Activated CD8-positive, alpha-beta T cell treated with anti-CD3 and anti-CD28 coated beads, Interleukin-2, amount 10 ng/mL, durations not matched to agents 7 days and 5 days (primary cell): ENCODE results near the gene EXT2. TPM values are rescaled to one million over a fixed set of nuclear protein-coding genes. Genes with fewer than 3 reads are reported as not detected.

ENCODE experiments used
- ATAC-seq: fragments of 150-1000 bp; cut with Tn5 transposase; one replicate; pipeline ENCODE4 v1.10.0; 2021; ENCODE audit warnings: moderate library complexity
- CTCF ChIA-PET: fragments of 350-600 bp; sonication (Branson Sonifier 250); formaldehyde crosslinking; loops from one replicate; lab custom pipeline; 2021; ENCODE audit warnings: antibody characterized with exemption; lab: Charles Lee
- POLR2A ChIA-PET: fragments of 350-600 bp; sonication (Branson Sonifier 250); formaldehyde crosslinking; loops from one replicate; lab custom pipeline; 2021; ENCODE audit warnings: antibody characterized with exemption; lab: Charles Lee
- DNase-seq: peaks from one replicate; pipeline ENCODE4 v3.0.0-alpha.2; 2020
- H3K27ac Mint-ChIP-seq: one replicate; pipeline ENCODE4 v1.8.0; 2021; ENCODE audit warnings: mild to moderate bottlenecking, mixed read lengths
- H3K27me3 Mint-ChIP-seq: one replicate; pipeline ENCODE4 v1.8.0; 2021; ENCODE audit warnings: low read depth, mixed read lengths
- H3K36me3 Mint-ChIP-seq: one replicate; pipeline ENCODE4 v1.8.0; 2021; ENCODE audit warnings: low read depth, mixed read lengths
- H3K4me1 Mint-ChIP-seq: one replicate; pipeline ENCODE4 v1.8.0; 2021; ENCODE audit warnings: low read depth, mixed read lengths
- H3K4me3 Mint-ChIP-seq: one replicate; pipeline ENCODE4 v1.8.0; 2021; ENCODE audit warnings: mild to moderate bottlenecking, mixed read lengths
- H3K9me3 Mint-ChIP-seq: one replicate; pipeline ENCODE4 v1.8.0; 2022; ENCODE audit warnings: mixed read lengths; ENCODE audit not compliant: insufficient read depth
- total RNA-seq, 2 experiments: library from RNA; stranded (reverse); gene quantifications; one replicate each; pipeline ENCODE4 v1.2.3, GENCODE V29; 2021

EXT2 gene
- total RNA-seq, 2 experiments from 2014 or later, result 18.4 to 22.5 TPM

- peaks cover 26% of the 10 kb centered on the region for H3K4me1 Mint-ChIP-seq
- no peak for ATAC-seq
- H3K9me3 Mint-ChIP-seq, result no peaks in the 10 kb centered on the region
- ChIA-PET POLR2A (interaction anchor here (1.2 kb wide), 1 partner anchor 501 kb away, joined by 3 read pairs; no protein-coding TSS in a partner anchor), CTCF (interaction anchor here (1.3 to 2.2 kb wide), 5 partner anchors 19 to 38 kb away, joined by 5 to 9 read pairs (median 7); no protein-coding TSS in a partner anchor)
- no peaks in the 10 kb centered on the region for H3K36me3 Mint-ChIP-seq
- H3K4me3 Mint-ChIP-seq, result peak overlapping the region; percentile 82
- H3K27me3 Mint-ChIP-seq, result peaks cover 6% of the 10 kb centered on the region
- peak overlapping the region; percentile 87 for H3K27ac Mint-ChIP-seq
- no peak for DNase-seq
Measured at GRCh38 chr11:44067266-44067665, 28.2 kb upstream of the EXT2 start.

GRCh38 chr11:44068180-44068579 lies 27.3 kb upstream of the EXT2 start:
- no peak for ATAC-seq
- H3K27me3 Mint-ChIP-seq, result peaks cover 6% of the 10 kb centered on the region
- no peak for DNase-seq
- no peaks in the 10 kb centered on the region for H3K9me3 Mint-ChIP-seq
- no peak overlapping the region for H3K4me3 Mint-ChIP-seq
- H3K36me3 Mint-ChIP-seq, result no peaks in the 10 kb centered on the region
- POLR2A ChIA-PET, result interaction anchor here (1.2 kb wide), 1 partner anchor 500 kb away, joined by 3 read pairs; no protein-coding TSS in a partner anchor
- CTCF ChIA-PET, result interaction anchor here (0.6 to 3.0 kb wide), 6 partner anchors 18 to 126 kb away, joined by 3 to 10 read pairs (median 6); partner anchors contain the start of genes C11orf96 and EXT2
- H3K4me1 Mint-ChIP-seq, result peaks cover 26% of the 10 kb centered on the region
- no peak overlapping the region for H3K27ac Mint-ChIP-seq

- Mint-ChIP-seq H3K36me3 (no peaks in the 10 kb centered on the region), H3K9me3 (no peaks in the 10 kb centered on the region), H3K27ac (no peak overlapping the region), H3K27me3 (no peaks in the 10 kb centered on the region), H3K4me1 (peaks cover 21% of the 10 kb centered on the region), H3K4me3 (no peak overlapping the region)
- ChIA-PET CTCF (interaction anchor here (0.8 to 3.0 kb wide), 3 partner anchors 8 to 24 kb away, joined by 3 to 10 read pairs (median 5); partner anchors contain the start of gene EXT2), POLR2A (no interaction called here)
- no peak for DNase-seq
- ATAC-seq, result no peak
Measured at GRCh38 chr11:44071157-44071556, 24.3 kb upstream of the EXT2 start.

- DNase-seq, result no peak
- Mint-ChIP-seq H3K4me1 (peaks cover 7% of the 10 kb centered on the region), H3K4me3 (no peak overlapping the region), H3K27ac (no peak overlapping the region), H3K27me3 (no peaks in the 10 kb centered on the region), H3K9me3 (no peaks in the 10 kb centered on the region), H3K36me3 (no peaks in the 10 kb centered on the region)
- CTCF ChIA-PET, result interaction anchor here (1.4 to 2.3 kb wide), 2 partner anchors 10 to 22 kb away, joined by 3 to 16 read pairs; partner anchors contain the start of gene EXT2
- ATAC-seq, result no peak
- POLR2A ChIA-PET, result no interaction called here
Measured at GRCh38 chr11:44072757-44073658, 22.5 kb upstream of the EXT2 start.

GRCh38 chr11:44078794-44079193 lies 16.7 kb upstream of the EXT2 start:
- H3K36me3 Mint-ChIP-seq, result no peaks in the 10 kb centered on the region
- DNase-seq (no peak), ATAC-seq (no peak)
- H3K9me3 Mint-ChIP-seq, result no peaks in the 10 kb centered on the region
- POLR2A ChIA-PET, result no interaction called here
- H3K27me3 Mint-ChIP-seq, result no peaks in the 10 kb centered on the region
- no peak overlapping the region for H3K4me3 Mint-ChIP-seq
- CTCF ChIA-PET, result interaction anchor here (1.5 to 2.0 kb wide), 2 partner anchors 14 to 15 kb away, joined by 4 to 5 read pairs; no protein-coding TSS in a partner anchor
- no peak overlapping the region for H3K27ac Mint-ChIP-seq
- peaks cover 7% of the 10 kb centered on the region for H3K4me1 Mint-ChIP-seq

DNA sequence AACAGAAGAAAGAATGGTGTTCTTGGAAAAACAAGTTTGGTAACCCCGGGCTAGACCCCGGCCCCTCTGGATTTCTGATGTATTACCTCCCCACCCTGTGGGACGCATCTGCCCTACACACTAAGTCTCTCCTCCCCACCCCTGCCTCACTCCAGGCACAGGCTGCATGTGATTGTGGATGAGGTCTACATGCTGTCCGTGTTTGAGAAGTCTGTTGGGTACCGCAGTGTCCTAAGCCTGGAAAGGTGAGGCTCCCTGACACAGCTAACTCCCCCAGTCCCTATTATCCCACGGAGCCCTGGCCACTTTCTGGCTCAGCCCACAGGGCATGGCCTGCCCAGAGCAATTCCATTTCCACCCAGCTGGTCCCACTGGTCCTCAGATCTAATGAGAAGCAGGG lies 16.1 kb upstream of the EXT2 start:
- H3K27me3 Mint-ChIP-seq, result no peaks in the 10 kb centered on the region
- peaks cover 5% of the 10 kb centered on the region for H3K4me1 Mint-ChIP-seq
- H3K9me3 Mint-ChIP-seq, result no peaks in the 10 kb centered on the region
- ATAC-seq, result no peak
- ChIA-PET CTCF (interaction anchor here (1.5 to 2.0 kb wide), 2 partner anchors 14 to 15 kb away, joined by 4 to 5 read pairs; no protein-coding TSS in a partner anchor), POLR2A (no interaction called here)
- no peaks in the 10 kb centered on the region for H3K36me3 Mint-ChIP-seq
- H3K4me3 Mint-ChIP-seq, result no peak overlapping the region
- DNase-seq, result no peak
- H3K27ac Mint-ChIP-seq, result no peak overlapping the region

DNA sequence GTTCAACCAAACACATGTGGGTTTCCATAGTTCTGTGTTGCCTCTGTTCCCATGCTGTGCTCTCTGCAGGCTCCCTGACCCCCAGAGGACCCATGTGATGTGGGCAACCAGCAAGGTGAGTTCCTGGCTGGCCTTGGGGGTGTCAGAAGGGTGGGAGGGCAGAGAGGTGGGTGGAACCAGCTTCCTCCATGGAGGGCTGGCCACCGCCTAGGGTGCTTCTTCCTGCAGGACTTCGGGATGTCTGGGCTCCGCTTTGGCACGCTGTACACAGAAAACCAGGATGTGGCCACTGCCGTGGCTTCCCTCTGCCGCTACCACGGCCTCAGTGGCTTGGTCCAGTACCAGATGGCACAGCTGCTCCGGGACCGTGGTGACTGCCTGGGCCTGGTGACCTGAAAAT lies 14.5 kb upstream of the EXT2 start:
- ATAC-seq, result no peak
- no peak overlapping the region for H3K27ac Mint-ChIP-seq
- H3K9me3 Mint-ChIP-seq, result no peaks in the 10 kb centered on the region
- H3K4me1 Mint-ChIP-seq, result no peaks in the 10 kb centered on the region
- H3K36me3 Mint-ChIP-seq, result no peaks in the 10 kb centered on the region
- ChIA-PET CTCF (interaction anchor here (1.1 kb wide), 1 partner anchor 14 kb away, joined by 5 read pairs; no protein-coding TSS in a partner anchor), POLR2A (no interaction called here)
- H3K27me3 Mint-ChIP-seq, result no peaks in the 10 kb centered on the region
- no peak for DNase-seq
- H3K4me3 Mint-ChIP-seq, result no peak overlapping the region

DNA sequence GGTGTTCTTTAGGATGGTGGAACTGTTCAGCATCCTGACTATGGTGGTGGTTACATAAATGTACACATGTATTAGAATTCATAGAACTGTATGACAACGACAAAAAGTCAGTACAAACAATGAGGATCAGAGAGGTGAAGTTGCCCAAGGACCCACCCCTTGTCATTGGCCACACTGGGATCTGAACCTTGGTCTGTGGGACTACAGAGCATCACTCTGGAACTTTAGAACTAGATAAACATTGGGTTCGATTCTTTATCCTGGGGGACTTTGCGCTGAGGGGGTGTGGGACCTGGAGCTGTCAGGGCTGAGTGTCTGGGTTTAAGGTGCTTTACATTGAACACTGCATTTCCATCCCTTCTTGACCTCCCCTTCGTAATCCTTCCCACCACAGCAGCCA lies 12.8 kb upstream of the EXT2 start:
- Mint-ChIP-seq H3K4me3 (no peak overlapping the region), H3K36me3 (no peaks in the 10 kb centered on the region), H3K27ac (no peak overlapping the region), H3K9me3 (peaks cover 4% of the 10 kb centered on the region), H3K4me1 (no peaks in the 10 kb centered on the region), H3K27me3 (no peaks in the 10 kb centered on the region)
- DNase-seq (no peak), ATAC-seq (no peak)
- CTCF ChIA-PET, result interaction anchor here (1.0 to 4.7 kb wide), 2 partner anchors 12 to 14 kb away, joined by 3 to 34 read pairs; partner anchors contain the start of gene EXT2
- POLR2A ChIA-PET, result no interaction called here

DNA sequence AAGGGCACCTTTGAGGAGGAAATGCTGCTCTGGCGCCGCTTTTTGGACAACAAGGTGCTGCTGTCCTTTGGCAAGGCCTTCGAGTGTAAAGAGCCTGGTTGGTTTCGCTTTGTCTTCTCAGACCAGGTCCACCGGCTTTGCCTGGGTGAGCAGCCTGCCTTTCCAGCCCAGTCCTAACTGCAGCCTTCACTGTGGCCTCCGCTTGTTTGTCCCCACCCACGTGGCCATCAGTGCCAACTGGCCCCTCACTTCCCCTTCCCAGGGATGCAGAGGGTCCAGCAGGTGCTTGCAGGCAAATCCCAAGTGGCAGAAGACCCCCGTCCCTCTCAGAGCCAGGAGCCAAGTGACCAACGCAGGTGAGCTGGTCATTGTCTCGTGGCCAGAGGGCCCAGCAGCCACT lies 12.0 kb upstream of the EXT2 start:
- H3K9me3 Mint-ChIP-seq, result peaks cover 4% of the 10 kb centered on the region
- DNase-seq, result no peak
- H3K4me3 Mint-ChIP-seq, result no peak overlapping the region
- H3K36me3 Mint-ChIP-seq, result no peaks in the 10 kb centered on the region
- peaks cover 2% of the 10 kb centered on the region for H3K4me1 Mint-ChIP-seq
- CTCF ChIA-PET, result interaction anchor here (4.7 kb wide), 1 partner anchor 11 kb away, joined by 34 read pairs; the partner anchor contains the start of gene EXT2
- ATAC-seq, result no peak
- POLR2A ChIA-PET, result no interaction called here
- no peaks in the 10 kb centered on the region for H3K27me3 Mint-ChIP-seq
- no peak overlapping the region for H3K27ac Mint-ChIP-seq

DNA sequence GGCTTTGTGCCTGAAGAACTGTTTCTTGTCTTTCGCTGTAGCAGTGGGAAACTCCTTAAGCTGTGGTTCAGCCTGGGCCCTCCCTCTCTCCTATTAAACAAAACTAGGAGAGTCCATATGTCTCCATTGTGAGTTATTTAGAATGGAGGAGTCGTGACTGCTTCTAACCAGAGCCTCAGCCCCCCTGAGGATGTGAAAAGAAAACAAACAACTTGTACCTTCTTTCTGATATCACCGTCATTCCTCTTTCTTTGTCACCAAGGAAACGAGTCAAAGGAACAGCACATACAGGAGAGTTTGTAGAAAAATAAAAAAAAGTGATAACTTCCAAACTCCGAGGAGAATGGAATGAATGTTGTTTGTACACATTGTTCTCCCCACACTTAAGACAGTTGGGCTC lies 11.6 kb upstream of the EXT2 start:
- ATAC-seq (no peak), DNase-seq (no peak)
- no peaks in the 10 kb centered on the region for H3K36me3 Mint-ChIP-seq
- no peak overlapping the region for H3K27ac Mint-ChIP-seq
- no peaks in the 10 kb centered on the region for H3K27me3 Mint-ChIP-seq
- H3K4me3 Mint-ChIP-seq, result no peak overlapping the region
- peaks cover 7% of the 10 kb centered on the region for H3K4me1 Mint-ChIP-seq
- POLR2A ChIA-PET, result no interaction called here
- peaks cover 4% of the 10 kb centered on the region for H3K9me3 Mint-ChIP-seq
- CTCF ChIA-PET, result interaction anchor here (4.7 kb wide), 1 partner anchor 10 kb away, joined by 34 read pairs; the partner anchor contains the start of gene EXT2

DNA sequence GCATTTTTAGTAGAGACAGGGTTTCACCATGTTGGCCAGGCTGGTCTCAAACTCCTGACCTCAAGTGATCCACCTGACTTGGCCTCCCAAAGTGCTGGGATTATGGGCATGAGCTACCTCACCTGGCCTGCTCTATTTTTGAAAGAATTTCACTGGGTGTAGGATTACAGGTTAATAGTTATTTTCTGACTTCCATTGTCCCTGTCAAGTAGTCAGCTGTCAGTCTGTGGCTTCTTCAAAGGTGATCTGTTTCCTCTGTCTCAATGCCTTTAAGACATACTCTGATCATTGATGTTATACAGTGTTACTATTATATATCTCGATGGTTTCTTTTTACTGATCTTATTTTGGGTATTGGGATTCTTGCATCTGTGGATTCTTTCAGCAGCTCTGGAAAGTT lies 10.1 kb upstream of the EXT2 start:
- ChIA-PET POLR2A (no interaction called here), CTCF (interaction anchor here (1.9 to 4.7 kb wide), 2 partner anchors 9 to 18 kb away, joined by 9 to 34 read pairs; partner anchors contain the start of genes ACCS and EXT2)
- H3K27me3 Mint-ChIP-seq, result no peaks in the 10 kb centered on the region
- no peaks in the 10 kb centered on the region for H3K36me3 Mint-ChIP-seq
- no peak for DNase-seq
- no peak overlapping the region for H3K4me3 Mint-ChIP-seq
- no peak for ATAC-seq
- peaks cover 4% of the 10 kb centered on the region for H3K9me3 Mint-ChIP-seq
- peaks cover 10% of the 10 kb centered on the region for H3K4me1 Mint-ChIP-seq
- H3K27ac Mint-ChIP-seq, result no peak overlapping the region
